Measurements from ENCODE around the gene STARD9.

STARD9 gene

DNA sequence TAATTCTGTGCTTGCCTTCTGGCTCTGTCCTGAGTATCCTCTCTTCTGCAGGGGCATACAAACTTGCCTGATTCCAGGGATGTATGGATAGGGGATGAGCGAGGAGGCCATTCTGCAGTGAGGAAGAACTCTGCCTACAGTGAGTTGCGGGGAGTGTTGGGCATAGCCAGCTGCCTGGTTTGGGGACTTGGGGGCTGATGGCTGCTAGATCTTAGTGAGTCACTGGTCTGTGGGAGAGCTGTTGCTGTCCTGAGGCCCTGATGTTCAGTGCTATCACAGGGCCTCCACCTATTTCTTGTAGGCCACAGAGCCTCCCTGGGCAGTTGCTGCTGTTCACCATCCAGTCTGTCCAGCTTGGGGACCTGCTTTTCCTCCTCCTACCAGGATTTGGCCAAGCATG lies 141.2 kb downstream of the STARD9 start:
- no peak for DNase-seq (ENCODE audit: extremely low read depth, low read depth)
- no peak overlapping the region for H3K4me3 ChIP-seq (replicated peaks; ENCODE audit: low read depth, low read length)
- TF ChIP-seq, protein P1, sequence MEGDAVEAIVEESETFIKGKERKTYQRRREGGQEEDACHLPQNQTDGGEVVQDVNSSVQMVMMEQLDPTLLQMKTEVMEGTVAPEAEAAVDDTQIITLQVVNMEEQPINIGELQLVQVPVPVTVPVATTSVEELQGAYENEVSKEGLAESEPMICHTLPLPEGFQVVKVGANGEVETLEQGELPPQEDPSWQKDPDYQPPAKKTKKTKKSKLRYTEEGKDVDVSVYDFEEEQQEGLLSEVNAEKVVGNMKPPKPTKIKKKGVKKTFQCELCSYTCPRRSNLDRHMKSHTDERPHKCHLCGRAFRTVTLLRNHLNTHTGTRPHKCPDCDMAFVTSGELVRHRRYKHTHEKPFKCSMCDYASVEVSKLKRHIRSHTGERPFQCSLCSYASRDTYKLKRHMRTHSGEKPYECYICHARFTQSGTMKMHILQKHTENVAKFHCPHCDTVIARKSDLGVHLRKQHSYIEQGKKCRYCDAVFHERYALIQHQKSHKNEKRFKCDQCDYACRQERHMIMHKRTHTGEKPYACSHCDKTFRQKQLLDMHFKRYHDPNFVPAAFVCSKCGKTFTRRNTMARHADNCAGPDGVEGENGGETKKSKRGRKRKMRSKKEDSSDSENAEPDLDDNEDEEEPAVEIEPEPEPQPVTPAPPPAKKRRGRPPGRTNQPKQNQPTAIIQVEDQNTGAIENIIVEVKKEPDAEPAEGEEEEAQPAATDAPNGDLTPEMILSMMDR (IDR thresholded peaks at IDR 0.05; ENCODE audit: low read depth, low read length, missing control alignments), result no peak

DNA sequence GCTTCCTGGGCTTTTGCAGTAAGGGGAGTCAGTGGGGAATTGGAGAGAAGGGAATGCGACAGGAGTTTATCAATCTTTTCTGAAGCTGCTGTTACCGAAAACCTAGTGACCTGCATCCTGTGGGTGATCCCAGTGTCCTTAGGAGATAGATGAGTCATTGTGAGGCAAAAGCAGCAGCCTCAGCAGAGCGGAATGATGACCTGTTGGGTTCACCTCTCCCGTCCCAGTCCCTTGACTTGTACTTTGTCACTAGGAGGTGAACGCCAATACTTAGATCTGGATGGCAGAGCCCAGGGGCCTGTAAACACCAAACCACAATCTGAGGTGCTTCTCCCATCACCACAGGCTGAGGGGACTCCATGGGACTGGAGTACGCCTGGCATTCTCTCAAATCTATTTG lies 143.6 kb downstream of the STARD9 start:
- no peak for DNase-seq (ENCODE audit: extremely low read depth, low read depth)
- H3K4me3 ChIP-seq (replicated peaks; ENCODE audit: low read depth, low read length), result no peak overlapping the region
- TF ChIP-seq, protein P1 (IDR thresholded peaks at IDR 0.05; ENCODE audit: low read depth, low read length, missing control alignments), result no peak

DNA sequence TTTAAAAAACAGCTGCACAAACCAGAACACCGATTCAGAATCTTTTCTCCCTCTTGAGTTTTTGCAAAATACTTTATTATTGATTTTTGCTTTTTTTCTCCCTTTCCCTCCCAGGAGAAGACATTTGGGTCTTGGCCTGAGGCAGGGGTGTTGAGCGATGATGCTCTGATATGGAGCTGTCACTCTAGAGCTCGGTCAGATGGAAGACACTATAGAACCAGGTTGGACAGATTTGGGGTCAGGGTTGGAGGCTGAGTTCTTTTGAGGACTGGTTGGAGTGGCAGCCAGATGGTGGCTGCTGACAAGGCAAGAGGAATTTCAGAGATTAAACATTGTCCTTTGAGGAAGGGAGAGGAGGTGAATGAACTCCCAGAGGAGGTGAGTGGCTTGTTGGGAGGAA lies 144.7 kb downstream of the STARD9 start:
- TF ChIP-seq, protein P1 (IDR thresholded peaks at IDR 0.05; ENCODE audit: low read depth, low read length, missing control alignments), result no peak
- no peak for DNase-seq (ENCODE audit: extremely low read depth, low read depth)
- H3K4me3 ChIP-seq (replicated peaks; ENCODE audit: low read depth, low read length), result no peak overlapping the region

DNA sequence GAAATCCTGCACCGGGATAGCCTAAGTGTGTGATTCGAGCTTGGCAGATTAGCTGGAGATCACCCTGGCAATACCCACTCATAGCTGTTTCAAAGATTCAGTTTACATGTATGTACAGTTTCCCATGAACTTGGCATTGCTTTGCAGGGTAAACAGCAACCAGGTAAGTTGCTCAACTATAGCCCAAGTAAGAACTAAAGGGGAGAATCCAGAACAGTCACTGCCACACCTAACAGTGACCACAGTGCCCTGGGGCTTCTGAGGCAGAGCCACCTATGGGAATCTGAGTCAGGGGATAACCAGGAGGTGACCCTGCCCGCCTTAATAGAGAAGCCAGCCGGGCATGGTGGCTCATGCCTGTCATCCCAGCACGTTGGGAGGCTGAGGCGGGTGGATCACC lies 145.6 kb downstream of the STARD9 start:
- TF ChIP-seq, protein P1 (IDR thresholded peaks at IDR 0.05; ENCODE audit: low read depth, low read length, missing control alignments), result no peak
- no peak for DNase-seq (ENCODE audit: extremely low read depth, low read depth)
- no peak overlapping the region for H3K4me3 ChIP-seq (replicated peaks; ENCODE audit: low read depth, low read length)

DNA sequence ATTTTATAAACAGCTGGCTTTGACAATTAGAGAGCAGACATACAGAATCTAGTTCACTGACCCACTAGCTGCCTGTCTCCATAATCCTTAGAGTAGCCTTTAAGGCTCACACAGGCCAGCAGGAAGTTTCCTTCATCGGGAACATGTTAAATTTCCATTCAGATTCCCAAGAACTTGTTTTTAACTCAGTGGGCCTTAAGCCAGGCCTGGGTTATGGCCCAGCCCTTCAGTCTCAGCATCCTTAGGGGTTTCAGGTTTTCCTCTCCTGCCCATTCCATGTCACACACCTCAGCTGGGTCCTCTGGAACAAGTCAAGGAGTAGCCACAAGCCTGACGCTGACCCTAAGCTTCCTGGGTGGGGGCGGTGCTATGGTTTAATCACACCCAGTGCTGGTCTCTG lies 146.5 kb downstream of the STARD9 start:
- H3K4me3 ChIP-seq (replicated peaks; ENCODE audit: low read depth, low read length), result no peak overlapping the region
- DNase-seq (ENCODE audit: extremely low read depth, low read depth), result no peak
- TF ChIP-seq, protein P1 (IDR thresholded peaks at IDR 0.05; ENCODE audit: low read depth, low read length, missing control alignments), result no peak

DNA sequence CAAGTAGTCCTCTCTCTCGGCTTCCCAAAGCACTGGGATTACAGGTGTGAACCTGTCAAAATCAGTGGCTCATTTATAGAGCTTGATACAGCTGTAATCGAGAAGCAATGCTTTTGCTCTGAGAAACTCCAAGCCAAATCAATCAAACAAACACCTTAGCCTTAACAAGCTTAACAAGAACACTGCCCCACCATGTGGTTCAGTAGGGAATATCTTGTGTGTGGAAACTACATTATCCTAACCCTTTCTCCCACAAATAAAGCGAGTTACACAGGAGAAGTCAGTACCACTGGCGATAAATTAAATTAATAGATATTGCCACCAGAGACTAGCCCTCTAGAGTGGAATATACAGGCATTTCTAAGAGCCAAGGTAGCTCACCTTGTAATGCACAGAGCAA lies 147.7 kb downstream of the STARD9 start:
- no peak overlapping the region for H3K4me3 ChIP-seq (replicated peaks; ENCODE audit: low read depth, low read length)
- TF ChIP-seq, protein P1 (IDR thresholded peaks at IDR 0.05; ENCODE audit: low read depth, low read length, missing control alignments), result peak; percentile 5
- DNase-seq (ENCODE audit: extremely low read depth, low read depth), result no peak

DNA sequence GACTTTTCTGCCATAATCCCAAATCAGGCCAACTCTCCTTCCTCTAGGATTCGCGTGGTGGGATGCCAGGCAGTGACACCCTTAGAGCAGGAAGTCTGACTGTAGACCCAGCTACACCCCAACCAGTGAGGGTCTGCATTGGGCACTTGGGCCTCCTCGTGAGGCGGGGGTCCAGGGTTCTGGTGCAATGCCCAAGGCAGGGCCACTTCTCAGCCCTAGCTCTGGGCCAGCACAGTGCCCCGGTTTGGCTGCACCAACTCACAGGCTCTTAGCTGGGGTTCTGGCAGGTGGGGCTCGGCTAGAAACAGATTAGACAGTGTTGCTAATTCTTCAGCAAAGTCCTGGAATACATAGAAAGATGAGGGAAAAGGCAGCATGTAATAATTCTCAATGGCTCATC lies 148.9 kb downstream of the STARD9 start:
- no peak for DNase-seq (ENCODE audit: extremely low read depth, low read depth)
- no peak overlapping the region for H3K4me3 ChIP-seq (replicated peaks; ENCODE audit: low read depth, low read length)
- TF ChIP-seq, protein P1 (IDR thresholded peaks at IDR 0.05; ENCODE audit: low read depth, low read length, missing control alignments), result no peak
